ENCODE measurements around the gene SULT4A1. TPM values are rescaled to one million over a fixed set of nuclear protein-coding genes. Genes with fewer than 3 reads are reported as not detected.

The SULT4A1 gene
- total and polyA plus RNA-seq, 2 experiments from 2014 or later: 4.7 to 5.2 TPM

DNA sequence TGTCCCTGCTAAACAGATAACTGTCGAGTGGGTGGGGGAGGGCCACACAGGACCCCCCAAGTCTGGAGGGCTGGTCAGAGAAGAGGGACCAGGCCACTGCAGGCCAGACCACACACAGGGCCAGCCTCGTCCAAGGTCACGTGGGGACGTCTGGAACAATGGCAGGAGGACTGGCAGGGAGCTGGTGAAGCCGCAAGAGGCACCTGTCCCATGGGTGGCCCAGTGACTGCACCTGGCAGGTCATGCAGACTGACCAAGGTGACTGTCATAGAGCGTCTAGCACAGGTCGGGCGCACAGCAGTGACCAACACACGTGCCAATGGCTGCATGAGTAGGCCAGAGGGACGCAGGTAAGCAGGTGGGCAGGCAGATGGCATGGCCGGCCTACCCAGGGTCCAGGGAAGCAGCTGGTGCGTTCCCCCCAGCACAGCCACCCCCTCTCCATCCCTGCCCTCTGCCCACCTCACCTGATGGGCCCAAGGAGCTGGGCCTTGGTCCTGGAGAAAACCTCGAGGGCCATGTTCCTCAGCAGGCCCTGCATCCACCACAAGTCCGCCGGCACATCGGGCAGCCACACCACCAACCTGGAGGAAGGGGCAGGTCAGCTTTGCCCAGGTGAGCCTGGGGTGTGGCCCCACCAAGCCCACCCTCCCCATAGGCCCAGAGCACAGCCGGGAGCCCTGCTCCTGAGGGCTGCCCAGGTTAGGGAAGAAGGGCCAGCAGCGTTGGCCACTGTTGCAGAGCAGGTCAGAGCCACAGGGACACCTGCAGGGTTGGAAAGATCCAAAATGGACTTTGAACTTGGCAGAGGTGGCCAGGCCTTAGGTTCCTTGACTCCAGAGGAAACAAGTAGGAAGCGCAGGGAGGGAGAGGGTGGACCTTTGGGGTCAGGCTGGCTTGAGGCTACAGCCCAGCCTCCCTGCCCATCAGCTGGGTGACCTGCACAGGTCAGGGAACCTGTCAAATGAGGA lies 19.1 kb upstream of the SULT4A1 start (continued):
- TF ChIP-seq, protein P1, sequence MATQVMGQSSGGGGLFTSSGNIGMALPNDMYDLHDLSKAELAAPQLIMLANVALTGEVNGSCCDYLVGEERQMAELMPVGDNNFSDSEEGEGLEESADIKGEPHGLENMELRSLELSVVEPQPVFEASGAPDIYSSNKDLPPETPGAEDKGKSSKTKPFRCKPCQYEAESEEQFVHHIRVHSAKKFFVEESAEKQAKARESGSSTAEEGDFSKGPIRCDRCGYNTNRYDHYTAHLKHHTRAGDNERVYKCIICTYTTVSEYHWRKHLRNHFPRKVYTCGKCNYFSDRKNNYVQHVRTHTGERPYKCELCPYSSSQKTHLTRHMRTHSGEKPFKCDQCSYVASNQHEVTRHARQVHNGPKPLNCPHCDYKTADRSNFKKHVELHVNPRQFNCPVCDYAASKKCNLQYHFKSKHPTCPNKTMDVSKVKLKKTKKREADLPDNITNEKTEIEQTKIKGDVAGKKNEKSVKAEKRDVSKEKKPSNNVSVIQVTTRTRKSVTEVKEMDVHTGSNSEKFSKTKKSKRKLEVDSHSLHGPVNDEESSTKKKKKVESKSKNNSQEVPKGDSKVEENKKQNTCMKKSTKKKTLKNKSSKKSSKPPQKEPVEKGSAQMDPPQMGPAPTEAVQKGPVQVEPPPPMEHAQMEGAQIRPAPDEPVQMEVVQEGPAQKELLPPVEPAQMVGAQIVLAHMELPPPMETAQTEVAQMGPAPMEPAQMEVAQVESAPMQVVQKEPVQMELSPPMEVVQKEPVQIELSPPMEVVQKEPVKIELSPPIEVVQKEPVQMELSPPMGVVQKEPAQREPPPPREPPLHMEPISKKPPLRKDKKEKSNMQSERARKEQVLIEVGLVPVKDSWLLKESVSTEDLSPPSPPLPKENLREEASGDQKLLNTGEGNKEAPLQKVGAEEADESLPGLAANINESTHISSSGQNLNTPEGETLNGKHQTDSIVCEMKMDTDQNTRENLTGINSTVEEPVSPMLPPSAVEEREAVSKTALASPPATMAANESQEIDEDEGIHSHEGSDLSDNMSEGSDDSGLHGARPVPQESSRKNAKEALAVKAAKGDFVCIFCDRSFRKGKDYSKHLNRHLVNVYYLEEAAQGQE (IDR thresholded peaks at IDR 0.05; ENCODE audit: unreplicated experiment): no peak
- TF ChIP-seq, protein P2, sequence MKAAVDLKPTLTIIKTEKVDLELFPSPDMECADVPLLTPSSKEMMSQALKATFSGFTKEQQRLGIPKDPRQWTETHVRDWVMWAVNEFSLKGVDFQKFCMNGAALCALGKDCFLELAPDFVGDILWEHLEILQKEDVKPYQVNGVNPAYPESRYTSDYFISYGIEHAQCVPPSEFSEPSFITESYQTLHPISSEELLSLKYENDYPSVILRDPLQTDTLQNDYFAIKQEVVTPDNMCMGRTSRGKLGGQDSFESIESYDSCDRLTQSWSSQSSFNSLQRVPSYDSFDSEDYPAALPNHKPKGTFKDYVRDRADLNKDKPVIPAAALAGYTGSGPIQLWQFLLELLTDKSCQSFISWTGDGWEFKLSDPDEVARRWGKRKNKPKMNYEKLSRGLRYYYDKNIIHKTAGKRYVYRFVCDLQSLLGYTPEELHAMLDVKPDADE (IDR thresholded peaks at IDR 0.05): no peak

DNA sequence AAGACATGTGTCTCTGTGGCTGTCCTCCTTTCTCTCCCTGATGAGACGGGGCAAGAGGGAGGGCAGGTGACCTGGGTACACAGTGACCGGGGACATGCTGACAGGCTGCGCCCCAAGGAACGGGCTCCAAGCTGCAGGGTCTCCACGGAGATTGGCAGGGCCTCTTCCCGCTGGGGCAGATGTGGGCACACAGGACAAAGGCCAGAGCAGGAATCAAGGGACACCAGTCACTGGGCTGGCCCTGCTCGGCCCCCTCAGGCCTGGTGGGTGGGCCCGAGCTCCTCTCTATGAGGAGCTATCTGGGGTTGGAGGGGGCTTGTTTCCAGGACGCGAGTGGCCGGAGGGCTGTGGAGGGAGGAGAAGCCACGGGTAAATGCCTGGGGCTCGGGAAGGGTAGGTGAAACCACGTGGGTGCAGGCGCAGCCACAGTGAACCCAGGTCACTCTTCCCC lies 18.3 kb upstream of the SULT4A1 start:
- DNase-seq (ENCODE audit: low spot score) (no peak), ATAC-seq (no peak)
- peaks cover 6% of the 10 kb centered on the region for H3K27me3 Mint-ChIP-seq (ENCODE audit: insufficient read depth, low read depth, poor library complexity)
- Histone ChIP-seq H3K4me3 (no peak overlapping the region), H3K27me3 (ENCODE audit: insufficient read depth) (no peaks in the 10 kb centered on the region), H3K9me2 (ENCODE audit: insufficient read depth) (no peaks in the 10 kb centered on the region), H3F3A (replicated peaks; ENCODE audit: low read depth) (no peaks in the 10 kb centered on the region), H4K20me1 (replicated peaks; ENCODE audit: insufficient read depth) (no peaks in the 10 kb centered on the region; the same call in 1 of the 2 replicates), H3K4me1 (ENCODE audit: insufficient read depth) (no peaks in the 10 kb centered on the region), H3K4me2 (no peak overlapping the region), H3K36me3 (ENCODE audit: insufficient read depth) (no peaks in the 10 kb centered on the region), H3K27ac (ENCODE audit: low read depth) (no peak overlapping the region), H2AFZ (no peak overlapping the region), H3K79me2 (replicated peaks; ENCODE audit: insufficient read depth) (no peaks in the 10 kb centered on the region)
- TF ChIP-seq NANOG (IDR thresholded peaks at IDR 0.05; ENCODE audit: borderline replicate concordance) (no peak), POLR2AphosphoS5 (IDR thresholded peaks at IDR 0.05; ENCODE audit: low read depth) (no peak), ZNF114 (CRISPR knock-in tag; IDR thresholded peaks at IDR 0.05) (no peak)
- H3K4me1 Mint-ChIP-seq: no peaks in the 10 kb centered on the region
- 0 out of 3 replicates have a peak, but pooled peaks cover under 1% of the 10 kb centered on the region for H3K9me3 Mint-ChIP-seq
- H3K36me3 Mint-ChIP-seq (ENCODE audit: low read depth): peaks cover 11% of the 10 kb centered on the region
- no peak overlapping the region for H3K27ac Mint-ChIP-seq
- no peak overlapping the region for H3K4me3 Mint-ChIP-seq

DNA sequence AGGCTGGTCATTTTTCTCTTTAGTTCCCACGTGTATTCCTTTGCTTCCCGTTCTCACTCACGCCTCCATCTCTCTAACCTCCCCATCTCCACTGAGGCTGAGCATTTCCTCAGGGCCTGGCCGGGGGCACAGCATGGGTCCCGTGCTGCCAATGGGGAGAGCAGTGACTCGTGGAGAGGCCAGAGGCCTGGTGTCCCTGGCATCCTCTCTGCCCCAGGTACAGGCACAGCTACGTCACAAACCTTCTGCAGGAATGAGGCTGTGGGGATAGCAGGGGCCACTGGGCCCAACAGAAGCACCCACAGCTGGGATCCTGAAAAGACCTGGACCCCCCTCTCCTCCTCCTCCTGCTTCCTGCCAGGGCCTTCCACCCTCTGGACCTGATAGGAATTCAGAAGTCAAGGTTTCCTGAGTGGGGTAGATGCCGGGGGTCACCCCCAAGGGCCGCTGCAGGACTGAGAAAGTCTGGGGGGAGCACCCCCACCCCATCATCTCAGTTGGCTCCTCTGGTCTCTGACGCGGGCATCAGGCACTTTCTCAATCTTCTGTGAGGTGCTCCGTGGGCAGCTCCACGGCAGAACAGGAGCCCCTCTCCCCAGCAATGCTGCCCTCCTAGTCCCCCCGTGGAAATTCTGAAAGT lies 17.7 kb upstream of the SULT4A1 start:
- H3K36me3 ChIP-seq (ENCODE audit: insufficient read depth): no peaks in the 10 kb centered on the region
- H3K4me1 ChIP-seq (ENCODE audit: insufficient read depth): no peaks in the 10 kb centered on the region
- no peak overlapping the region for H3K4me3 ChIP-seq
- no peaks in the 10 kb centered on the region for H3K27me3 ChIP-seq (ENCODE audit: insufficient read depth)
- ATAC-seq: no peak
- no peak overlapping the region for H3K4me3 Mint-ChIP-seq
- no peak overlapping the region for H3K4me2 ChIP-seq
- H2AFZ ChIP-seq: no peak overlapping the region
- no peaks in the 10 kb centered on the region for H3K9me2 ChIP-seq (ENCODE audit: insufficient read depth)
- peaks cover 6% of the 10 kb centered on the region; the same call in 2 of the 3 replicates for H3K9me3 Mint-ChIP-seq
- H3F3A ChIP-seq (replicated peaks; ENCODE audit: low read depth): no peaks in the 10 kb centered on the region
- peaks cover 3% of the 10 kb centered on the region for H3K27me3 Mint-ChIP-seq (ENCODE audit: insufficient read depth, low read depth, poor library complexity)
- no peak for DNase-seq (ENCODE audit: low spot score)
- H3K27ac Mint-ChIP-seq: no peak overlapping the region
- no peaks in the 10 kb centered on the region for H3K4me1 Mint-ChIP-seq
- no peaks in the 10 kb centered on the region for H4K20me1 ChIP-seq (replicated peaks; ENCODE audit: insufficient read depth)
- no peak overlapping the region for H3K27ac ChIP-seq (ENCODE audit: low read depth)
- H3K79me2 ChIP-seq (replicated peaks; ENCODE audit: insufficient read depth): no peaks in the 10 kb centered on the region
- peaks cover 13% of the 10 kb centered on the region for H3K36me3 Mint-ChIP-seq (ENCODE audit: low read depth)
- TF ChIP-seq POLR2AphosphoS5 (IDR thresholded peaks at IDR 0.05; ENCODE audit: low read depth) (no peak), EZH2 (IDR thresholded peaks at IDR 0.05; ENCODE audit: low read depth, unreplicated experiment) (no peak)

Data from GM23338 (cell line).